Lung (tissue), 12 donors: ENCODE data around the gene GABRB2. TPM values are rescaled to one million over a fixed set of nuclear protein-coding genes. Genes with fewer than 3 reads are reported as not detected.

Experiments used
- ATAC-seq: fragments of 200-7000 bp; cut with Tn5 transposase; one replicate; pipeline ENCODE4 v1.9.1; 2020; ENCODE audit warnings: moderate number of reproducible peaks; ENCODE audit not compliant: insufficient read depth, low FRiP score
- DNase-seq, 3 donors: peaks; one replicate each; pipeline ENCODE4 v3.0.0-alpha.2; 2013 to 2017
- H3K27ac ChIP-seq, 2 donors: one replicate each; pipeline ENCODE4 v1.5.1; 2013; ENCODE audit warnings: mild to moderate bottlenecking in 2 of 2, moderate library complexity in 2 of 2, control low read depth in 1 of 2, inconsistent platforms in 1 of 2, low read depth in 1 of 2, low read length in 1 of 2
- H3K27me3 ChIP-seq, 3 donors: one replicate each; pipeline ENCODE4 v1.5.1; 2013; ENCODE audit warnings: low read length in 2 of 3; ENCODE audit not compliant: control insufficient read depth in 3 of 3, insufficient read depth in 3 of 3
- H3K36me3 ChIP-seq, 4 donors: one replicate each; pipeline ENCODE4 v1.5.1; 2013; ENCODE audit warnings: low read length in 4 of 4, mild to moderate bottlenecking in 1 of 4, moderate library complexity in 1 of 4; ENCODE audit not compliant: control insufficient read depth in 4 of 4, insufficient read depth in 4 of 4
- H3K4me1 ChIP-seq, 5 donors: one replicate each; pipeline ENCODE4 v1.5.1; 2013; ENCODE audit warnings: low read length in 5 of 5, mild to moderate bottlenecking in 2 of 5, moderate library complexity in 1 of 5; ENCODE audit not compliant: control insufficient read depth in 5 of 5, insufficient read depth in 5 of 5
- H3K4me3 ChIP-seq: one replicate; pipeline ENCODE4 v1.5.1; 2013; ENCODE audit warnings: mild to moderate bottlenecking, control low read depth, moderate library complexity
- H3K9ac ChIP-seq, 2 donors: one replicate each; pipeline ENCODE4 v1.5.1; 2013; ENCODE audit warnings: low read length in 2 of 2, control low read depth in 1 of 2; ENCODE audit not compliant: insufficient read depth in 1 of 2
- H3K9me3 ChIP-seq, 4 donors: one replicate each; pipeline ENCODE4 v1.5.1; 2013; ENCODE audit warnings: low read length in 3 of 4, mild to moderate bottlenecking in 1 of 4, moderate library complexity in 1 of 4; ENCODE audit not compliant: control insufficient read depth in 4 of 4, insufficient read depth in 3 of 4
- WGBS, 2 donors: extraction: QIAGEN DNeasy Blood & Tissue Kit; methylation state at CpG; one replicate each; pipeline ENCODE4 v1.1.7; 2013; 5-methylcytosine and 5-hydroxymethylcytosine counted together
- polyA plus RNA-seq, 2 donors: library from polyadenylated mRNA; stranded (reverse); fragments of 200-250 nt; gene quantifications; one replicate each; pipeline ENCODE4 v1.2.1, GENCODE V29; 2013
- total RNA-seq, 2 donors: library from RNA; depleted of rRNA in 1 of 2; stranded (reverse); fragments of >200 nt in 1 of 2; gene quantifications; one replicate each; pipeline ENCODE4 v1.2.1, GENCODE V29; 2014 to 2021
- TF ChIP-seq, protein P1 (sequence below): IDR thresholded peaks from 2 replicates; pipeline ENCODE4 v1.5.1; 2012; ENCODE audit warnings: mild to moderate bottlenecking; ENCODE audit errors: control extremely low read depth, extremely low read depth
- donor health status: control.
- donor health status: control.
- donor health status: Bipolar disorder and iron deficiency.
- donor health status: healthy.
- donor health status: DM: yes; HTN: yes; CAD: no.

Gene GABRB2
- total and polyA plus RNA-seq, 4 donors, result 0.28 to 6.8 (median 0.86) TPM

DNA sequence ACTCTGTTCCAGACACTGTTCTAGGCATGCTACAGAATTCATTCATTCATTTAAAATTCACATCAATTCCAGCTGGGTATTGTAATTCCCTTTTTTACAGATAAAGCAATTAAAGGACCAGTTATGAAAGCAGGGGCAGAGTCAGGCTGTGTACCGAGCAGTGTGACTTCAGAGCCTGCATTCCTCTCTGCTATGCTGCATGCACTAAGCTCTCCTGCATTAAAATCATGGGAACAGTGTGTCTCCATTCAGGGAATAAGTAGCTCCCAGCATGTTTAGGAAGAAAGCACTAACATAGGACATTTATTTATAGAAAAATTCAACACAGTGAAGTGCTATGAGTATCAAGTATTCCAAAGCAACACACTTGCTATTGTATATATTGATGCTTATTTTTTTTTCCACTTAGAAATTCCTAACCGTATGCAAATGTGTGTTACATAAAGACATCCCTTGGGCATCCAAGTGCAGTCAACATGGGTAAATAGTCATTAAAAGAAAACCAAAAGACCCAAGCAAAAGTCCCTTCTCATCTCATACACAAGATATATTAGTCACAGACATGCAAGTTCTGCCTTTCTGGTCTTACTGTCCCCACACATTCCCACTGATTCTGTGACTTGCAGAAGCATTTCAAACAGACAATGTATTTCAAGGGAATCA is 173.7 kb downstream of the GABRB2 start:
- no peak for DNase-seq
- no peaks in the 10 kb centered on the region for H3K4me1 ChIP-seq
- ATAC-seq, result no peak
- 63 to 74% methylated on average over 2 of the region's 2 CpGs for WGBS, 2 donors
- no peak overlapping the region for H3K27ac ChIP-seq
- H3K36me3 ChIP-seq, result no peaks in the 10 kb centered on the region
- H3K9ac ChIP-seq, result no peak overlapping the region
- TF ChIP-seq, protein P1, sequence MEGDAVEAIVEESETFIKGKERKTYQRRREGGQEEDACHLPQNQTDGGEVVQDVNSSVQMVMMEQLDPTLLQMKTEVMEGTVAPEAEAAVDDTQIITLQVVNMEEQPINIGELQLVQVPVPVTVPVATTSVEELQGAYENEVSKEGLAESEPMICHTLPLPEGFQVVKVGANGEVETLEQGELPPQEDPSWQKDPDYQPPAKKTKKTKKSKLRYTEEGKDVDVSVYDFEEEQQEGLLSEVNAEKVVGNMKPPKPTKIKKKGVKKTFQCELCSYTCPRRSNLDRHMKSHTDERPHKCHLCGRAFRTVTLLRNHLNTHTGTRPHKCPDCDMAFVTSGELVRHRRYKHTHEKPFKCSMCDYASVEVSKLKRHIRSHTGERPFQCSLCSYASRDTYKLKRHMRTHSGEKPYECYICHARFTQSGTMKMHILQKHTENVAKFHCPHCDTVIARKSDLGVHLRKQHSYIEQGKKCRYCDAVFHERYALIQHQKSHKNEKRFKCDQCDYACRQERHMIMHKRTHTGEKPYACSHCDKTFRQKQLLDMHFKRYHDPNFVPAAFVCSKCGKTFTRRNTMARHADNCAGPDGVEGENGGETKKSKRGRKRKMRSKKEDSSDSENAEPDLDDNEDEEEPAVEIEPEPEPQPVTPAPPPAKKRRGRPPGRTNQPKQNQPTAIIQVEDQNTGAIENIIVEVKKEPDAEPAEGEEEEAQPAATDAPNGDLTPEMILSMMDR, result no peak
- no peak overlapping the region for H3K4me3 ChIP-seq
- no peaks in the 10 kb centered on the region for H3K9me3 ChIP-seq
- no peaks in the 10 kb centered on the region for H3K27me3 ChIP-seq

DNA sequence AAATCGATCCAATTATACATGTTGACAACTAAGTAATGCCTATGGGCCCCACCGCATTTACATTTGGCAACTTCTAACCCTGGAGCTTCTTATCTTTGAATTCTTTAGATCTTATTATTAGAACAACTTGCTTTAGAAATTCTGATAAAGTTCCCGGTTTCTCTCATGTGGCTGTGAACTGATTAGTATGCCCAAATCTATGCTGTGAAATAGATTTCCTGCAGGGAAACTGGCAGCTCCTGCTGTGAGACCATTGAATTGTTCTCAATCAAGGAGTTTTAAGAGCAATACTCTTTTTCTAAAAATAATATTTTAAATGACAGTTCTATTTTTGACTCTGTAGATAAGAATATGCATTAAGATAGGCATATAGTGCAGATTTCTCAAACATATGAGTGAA is 177.5 kb downstream of the GABRB2 start:
- Histone ChIP-seq H3K27ac (no peak overlapping the region), H3K36me3 (no peaks in the 10 kb centered on the region), H3K4me1 (no peaks in the 10 kb centered on the region), H3K9me3 (no peaks in the 10 kb centered on the region), H3K27me3 (no peaks in the 10 kb centered on the region), H3K4me3 (no peak overlapping the region), H3K9ac (no peak overlapping the region)
- DNase-seq, result peak in 1 of 3 donors; percentile 3
- WGBS, 2 donors, result 34 to 36% methylated on average over 3 of the region's 3 CpGs
- ATAC-seq, result no peak
- TF ChIP-seq, protein P1, result no peak

DNA sequence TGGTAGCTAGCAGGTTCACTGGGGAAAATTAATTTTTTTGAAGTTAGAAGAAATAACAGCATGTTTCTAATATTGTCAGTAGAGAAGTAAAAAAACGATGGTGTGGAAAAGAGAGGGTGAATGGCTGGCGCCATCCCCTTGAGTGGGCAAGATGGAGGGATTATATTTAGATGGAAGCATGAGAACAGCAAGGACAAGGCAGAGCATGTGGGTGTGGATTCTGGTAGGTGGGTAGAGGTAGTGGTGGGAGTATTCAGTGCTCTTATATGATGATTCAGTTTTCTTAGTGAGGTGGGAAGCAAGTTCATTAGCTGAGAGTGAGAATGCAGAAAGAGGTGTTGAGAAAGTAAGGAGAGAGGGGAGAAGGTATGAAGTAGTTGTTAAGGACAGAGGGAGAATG is 188.1 kb downstream of the GABRB2 start:
- H3K9ac ChIP-seq, result no peak overlapping the region
- no peaks in the 10 kb centered on the region for H3K9me3 ChIP-seq
- H3K27me3 ChIP-seq, result no peaks in the 10 kb centered on the region
- H3K4me1 ChIP-seq, result no peaks in the 10 kb centered on the region
- WGBS, 2 donors, result 78 to 84% methylated on average over 2 of the region's 2 CpGs
- TF ChIP-seq, protein P1, result no peak
- DNase-seq (no peak), ATAC-seq (no peak)
- H3K4me3 ChIP-seq, result no peak overlapping the region
- no peak overlapping the region for H3K27ac ChIP-seq
- H3K36me3 ChIP-seq, result no peaks in the 10 kb centered on the region

DNA sequence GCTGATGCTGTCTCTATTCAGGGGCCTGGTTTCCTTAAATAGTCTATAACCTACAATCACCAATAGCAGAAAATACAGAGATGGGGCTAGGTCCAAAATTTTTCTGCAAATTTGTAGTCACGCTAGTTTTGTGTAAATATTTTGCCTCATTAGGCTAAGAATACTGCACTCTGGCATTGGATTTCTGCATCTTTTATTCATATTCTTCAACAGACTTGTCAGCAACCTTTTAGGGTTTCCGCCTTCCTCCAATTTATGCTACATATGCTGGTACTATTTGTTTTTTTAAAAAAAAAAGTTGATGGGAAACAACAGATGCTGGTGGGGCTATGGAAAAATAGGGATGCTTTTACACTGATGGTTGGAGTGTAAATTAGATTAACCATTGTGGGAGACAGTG is 202.3 kb downstream of the GABRB2 start:
- Histone ChIP-seq H3K9ac (no peak overlapping the region), H3K9me3 (no peaks in the 10 kb centered on the region), H3K27ac (no peak overlapping the region), H3K27me3 (no peaks in the 10 kb centered on the region), H3K4me3 (no peak overlapping the region), H3K36me3 (no peaks in the 10 kb centered on the region), H3K4me1 (no peaks in the 10 kb centered on the region)
- ATAC-seq (no peak), DNase-seq (no peak)
- WGBS, 2 donors, result 65 to 88% methylated on average over 2 of the region's 2 CpGs
- TF ChIP-seq, protein P1, result no peak
